Left ventricle myocardium inferior (tissue), 1 donor: ENCODE data around the gene DERL3. TPM values are rescaled to one million over a fixed set of nuclear protein-coding genes. Genes with fewer than 3 reads are reported as not detected.

ENCODE experiments used
- DNase-seq: peaks from one replicate; pipeline ENCODE4 v3.0.0-alpha.2; 2020
- H3K27ac ChIP-seq: fragments of 200-600 bp; replicated peaks from 2 replicates; pipeline ENCODE4 v1.8.0; 2021
- H3K27me3 ChIP-seq: fragments of 200-600 bp; 2 replicates; pipeline ENCODE4 v1.8.0; 2021; ENCODE audit warnings: low read depth
- H3K36me3 ChIP-seq: fragments of 200-600 bp; 2 replicates; pipeline ENCODE4 v1.8.0; 2021
- H3K4me1 ChIP-seq: fragments of 200-600 bp; 2 replicates; pipeline ENCODE4 v1.8.0; 2021
- H3K4me3 ChIP-seq: fragments of 200-600 bp; 2 replicates; pipeline ENCODE4 v1.8.0; 2021; ENCODE audit warnings: mild to moderate bottlenecking, moderate library complexity
- H3K9me3 ChIP-seq: fragments of 200-600 bp; replicated peaks from 2 replicates; pipeline ENCODE4 v1.8.0; 2021
- intact Hi-C: fragments of 100-400 bp; cut with micrococcal nuclease; formaldehyde crosslinking; loops from one replicate; pipeline ENCODE4 v1.11.0; 2022
- total RNA-seq: library from RNA; stranded (reverse); fragmentation: NEBNext Ultra II Directional; extraction: Animal tissue kit (Norgen Biotek cat#: 25700); gene quantifications from one replicate; pipeline ENCODE4 v1.2.1, GENCODE V29; 2021
- TF ChIP-seq, protein P1 (sequence below): fragments of 200-600 bp; IDR thresholded peaks from 2 replicates; pipeline ENCODE4 v1.8.0; 2021; ENCODE audit warnings: antibody characterized with exemption, mild to moderate bottlenecking, borderline replicate concordance
- donor health status: DM: no; HTN: yes; CAD: no; lungs with severe emphysema.

DERL3 gene
- total RNA-seq, 1 donor from 2014 or later = 2.0 TPM

DNA sequence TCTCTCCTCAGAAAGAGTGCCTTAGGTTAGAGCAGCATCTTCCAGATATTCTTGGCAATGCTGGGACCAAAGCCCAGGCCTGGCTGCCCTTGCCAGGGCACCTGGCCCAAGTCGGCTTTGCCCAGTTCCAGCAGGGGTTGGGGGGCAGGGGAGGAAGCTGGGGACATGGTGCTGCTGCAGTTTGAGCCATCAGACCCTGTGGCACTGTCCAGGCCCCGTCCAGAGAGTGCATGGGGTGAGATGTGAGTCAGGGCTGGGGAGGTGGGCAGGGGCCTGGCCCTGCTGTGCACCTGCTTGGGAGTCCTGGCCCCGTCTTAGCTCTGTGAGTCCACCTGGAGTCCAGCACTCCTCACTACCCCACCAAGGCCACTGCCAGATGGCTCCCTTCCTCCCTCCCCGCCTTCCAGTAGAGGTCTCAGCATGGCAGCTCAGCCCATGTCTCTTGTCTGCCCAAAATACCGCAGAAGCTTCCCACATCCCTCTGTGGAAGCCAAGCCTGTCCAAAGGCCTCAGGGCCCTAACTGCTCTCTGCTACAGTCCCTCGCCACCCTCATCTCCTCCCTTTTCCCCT lies 16.6 kb downstream of the DERL3 start:
- peaks cover 87% of the 10 kb centered on the region for H3K36me3 ChIP-seq
- no peak overlapping the region for H3K4me3 ChIP-seq
- intact Hi-C loops = no loop called here
- no peaks in the 10 kb centered on the region for H3K27me3 ChIP-seq
- TF ChIP-seq, protein P1, sequence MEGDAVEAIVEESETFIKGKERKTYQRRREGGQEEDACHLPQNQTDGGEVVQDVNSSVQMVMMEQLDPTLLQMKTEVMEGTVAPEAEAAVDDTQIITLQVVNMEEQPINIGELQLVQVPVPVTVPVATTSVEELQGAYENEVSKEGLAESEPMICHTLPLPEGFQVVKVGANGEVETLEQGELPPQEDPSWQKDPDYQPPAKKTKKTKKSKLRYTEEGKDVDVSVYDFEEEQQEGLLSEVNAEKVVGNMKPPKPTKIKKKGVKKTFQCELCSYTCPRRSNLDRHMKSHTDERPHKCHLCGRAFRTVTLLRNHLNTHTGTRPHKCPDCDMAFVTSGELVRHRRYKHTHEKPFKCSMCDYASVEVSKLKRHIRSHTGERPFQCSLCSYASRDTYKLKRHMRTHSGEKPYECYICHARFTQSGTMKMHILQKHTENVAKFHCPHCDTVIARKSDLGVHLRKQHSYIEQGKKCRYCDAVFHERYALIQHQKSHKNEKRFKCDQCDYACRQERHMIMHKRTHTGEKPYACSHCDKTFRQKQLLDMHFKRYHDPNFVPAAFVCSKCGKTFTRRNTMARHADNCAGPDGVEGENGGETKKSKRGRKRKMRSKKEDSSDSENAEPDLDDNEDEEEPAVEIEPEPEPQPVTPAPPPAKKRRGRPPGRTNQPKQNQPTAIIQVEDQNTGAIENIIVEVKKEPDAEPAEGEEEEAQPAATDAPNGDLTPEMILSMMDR = no peak
- peaks cover 69% of the 10 kb centered on the region for H3K4me1 ChIP-seq
- DNase-seq = no peak
- no peaks in the 10 kb centered on the region for H3K9me3 ChIP-seq
- H3K27ac ChIP-seq = peak overlapping the region; percentile 96

DNA sequence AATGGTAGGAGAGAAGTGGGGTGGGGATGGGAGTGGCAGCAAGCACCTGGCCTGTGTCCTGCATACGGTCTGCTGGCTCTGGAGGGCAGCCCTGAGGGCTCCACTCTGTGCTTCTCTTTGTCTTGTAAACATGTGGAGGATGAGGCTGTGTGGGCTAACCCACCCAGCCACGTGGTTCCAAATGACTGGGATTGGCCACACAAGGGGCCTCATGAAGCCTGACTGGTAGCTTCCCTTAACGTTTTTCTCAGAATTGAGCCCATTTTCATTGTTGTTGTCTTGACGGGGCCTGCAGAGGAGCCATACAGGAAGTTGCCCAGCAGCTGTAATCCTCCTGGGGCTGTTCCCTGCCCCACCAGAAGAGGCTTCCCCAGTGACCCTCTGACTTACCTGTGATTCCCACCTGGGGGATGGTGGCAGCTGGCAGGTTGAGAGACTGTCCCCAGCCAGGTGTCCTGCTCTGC lies 18.0 kb downstream of the DERL3 start:
- Histone ChIP-seq H3K4me1 (peaks cover 67% of the 10 kb centered on the region), H3K27me3 (no peaks in the 10 kb centered on the region), H3K4me3 (no peak overlapping the region), H3K27ac (peak overlapping the region; percentile 96), H3K9me3 (no peaks in the 10 kb centered on the region), H3K36me3 (peaks cover 82% of the 10 kb centered on the region)
- no peak for DNase-seq
- TF ChIP-seq, protein P1 = no peak
- intact Hi-C loops = no loop called here

DNA sequence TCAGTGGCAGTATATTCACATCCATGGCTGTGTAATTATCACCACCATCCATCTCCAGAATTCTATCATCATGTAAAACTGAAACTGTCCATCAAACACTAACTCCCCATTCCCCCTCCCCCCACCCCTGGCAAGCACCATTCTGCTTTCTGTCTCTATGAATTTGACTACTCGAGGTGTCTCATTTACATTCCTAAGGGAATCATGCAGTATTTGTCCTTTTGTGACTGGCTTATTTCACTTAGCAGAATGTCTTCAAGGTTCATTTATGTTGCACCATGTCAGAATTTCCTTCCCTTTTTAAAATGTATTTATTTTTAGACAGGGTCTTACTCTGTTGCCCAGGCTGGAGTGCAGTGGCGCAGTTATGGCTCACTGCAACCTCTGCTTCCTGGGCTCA lies 20.3 kb downstream of the DERL3 start:
- no peaks in the 10 kb centered on the region for H3K9me3 ChIP-seq
- no peak overlapping the region for H3K27ac ChIP-seq
- peaks cover 59% of the 10 kb centered on the region for H3K4me1 ChIP-seq
- H3K27me3 ChIP-seq = no peaks in the 10 kb centered on the region
- intact Hi-C loops = no loop called here
- peaks cover 75% of the 10 kb centered on the region for H3K36me3 ChIP-seq
- TF ChIP-seq, protein P1 = no peak
- H3K4me3 ChIP-seq = no peak overlapping the region
- no peak for DNase-seq

DNA sequence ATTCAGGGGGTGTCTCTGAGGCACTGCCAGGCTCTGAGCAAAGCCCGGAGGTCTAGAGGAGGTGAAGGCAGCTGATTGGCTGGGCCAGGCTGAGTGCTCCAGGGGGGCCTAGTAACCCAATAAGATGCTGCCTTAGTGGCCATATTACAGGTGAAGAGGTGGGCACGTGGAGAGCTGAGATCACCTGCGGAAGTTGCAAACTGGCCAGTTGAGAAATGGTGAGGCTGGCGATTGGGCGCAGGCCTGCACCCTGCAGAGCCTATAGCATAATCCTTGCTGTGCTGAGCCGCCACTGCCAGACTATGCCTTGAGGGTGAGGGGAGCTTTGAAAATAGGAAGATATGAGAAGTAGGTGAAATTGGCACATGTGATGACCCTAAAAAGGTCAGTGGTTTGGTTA lies 21.7 kb downstream of the DERL3 start:
- intact Hi-C loops = no loop called here
- Histone ChIP-seq H3K27ac (peak overlapping the region; percentile 89), H3K9me3 (no peaks in the 10 kb centered on the region), H3K4me1 (peaks cover 56% of the 10 kb centered on the region), H3K36me3 (peaks cover 76% of the 10 kb centered on the region), H3K4me3 (peak overlapping the region; percentile 11), H3K27me3 (no peaks in the 10 kb centered on the region)
- TF ChIP-seq, protein P1 = no peak
- no peak for DNase-seq

DNA sequence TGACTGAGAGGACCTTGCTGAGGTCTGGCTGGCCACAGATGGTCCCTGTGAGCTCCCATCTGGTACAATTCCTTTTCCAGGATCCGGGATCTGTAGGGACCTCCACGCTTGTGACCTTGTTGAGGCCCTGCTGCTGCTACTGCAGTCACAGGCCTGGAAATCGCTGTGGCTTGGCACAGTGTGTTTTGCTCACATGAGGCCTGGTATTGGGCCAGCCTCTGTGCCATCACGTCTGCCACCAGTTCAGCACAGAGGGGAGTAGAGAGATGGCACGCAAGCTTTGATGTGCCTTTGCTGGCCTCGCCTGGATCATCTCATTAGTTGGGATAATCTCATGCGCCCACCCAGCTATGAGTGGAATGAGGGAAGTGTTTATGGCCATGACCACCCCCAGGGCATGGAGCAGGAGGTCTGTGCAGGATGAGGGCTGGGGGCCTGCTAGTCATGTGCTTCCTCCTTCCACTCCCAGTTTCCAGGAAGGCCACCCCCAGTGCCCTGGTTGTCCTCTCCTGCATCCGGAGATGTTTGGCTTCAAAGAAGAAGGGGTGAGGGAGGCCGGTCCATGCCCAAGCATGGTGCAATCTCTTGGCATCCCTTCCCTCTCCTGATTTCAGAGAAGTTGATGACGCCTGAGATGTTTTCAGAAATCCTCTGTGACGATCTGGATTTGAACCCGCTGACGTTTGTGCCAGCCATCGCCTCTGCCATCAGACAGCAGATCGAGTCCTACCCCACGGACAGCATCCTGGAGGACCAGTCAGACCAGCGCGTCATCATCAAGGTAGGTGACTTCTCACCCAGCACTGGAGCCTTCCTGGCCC lies 22.4 kb downstream of the DERL3 start:
- peak overlapping the region; percentile 89 for H3K27ac ChIP-seq
- H3K27me3 ChIP-seq = no peaks in the 10 kb centered on the region
- peaks cover 48% of the 10 kb centered on the region for H3K4me1 ChIP-seq
- TF ChIP-seq, protein P1 = no peak
- peaks cover 72% of the 10 kb centered on the region for H3K36me3 ChIP-seq
- no peaks in the 10 kb centered on the region for H3K9me3 ChIP-seq
- peak; percentile 72 for DNase-seq
- intact Hi-C loops = no loop called here
- peak overlapping the region; percentile 11 for H3K4me3 ChIP-seq
